GM21576 (cell line): ENCODE measurements around the gene ADGRE1.

ENCODE experiments used
- ATAC-seq: cut with Tn5 transposase; IDR thresholded peaks from one replicate; pipeline ENCODE4 v1.9.1; 2021; ENCODE audit warnings: mild to moderate bottlenecking, moderate library complexity; ENCODE audit not compliant: unreplicated experiment

ADGRE1 gene

DNA sequence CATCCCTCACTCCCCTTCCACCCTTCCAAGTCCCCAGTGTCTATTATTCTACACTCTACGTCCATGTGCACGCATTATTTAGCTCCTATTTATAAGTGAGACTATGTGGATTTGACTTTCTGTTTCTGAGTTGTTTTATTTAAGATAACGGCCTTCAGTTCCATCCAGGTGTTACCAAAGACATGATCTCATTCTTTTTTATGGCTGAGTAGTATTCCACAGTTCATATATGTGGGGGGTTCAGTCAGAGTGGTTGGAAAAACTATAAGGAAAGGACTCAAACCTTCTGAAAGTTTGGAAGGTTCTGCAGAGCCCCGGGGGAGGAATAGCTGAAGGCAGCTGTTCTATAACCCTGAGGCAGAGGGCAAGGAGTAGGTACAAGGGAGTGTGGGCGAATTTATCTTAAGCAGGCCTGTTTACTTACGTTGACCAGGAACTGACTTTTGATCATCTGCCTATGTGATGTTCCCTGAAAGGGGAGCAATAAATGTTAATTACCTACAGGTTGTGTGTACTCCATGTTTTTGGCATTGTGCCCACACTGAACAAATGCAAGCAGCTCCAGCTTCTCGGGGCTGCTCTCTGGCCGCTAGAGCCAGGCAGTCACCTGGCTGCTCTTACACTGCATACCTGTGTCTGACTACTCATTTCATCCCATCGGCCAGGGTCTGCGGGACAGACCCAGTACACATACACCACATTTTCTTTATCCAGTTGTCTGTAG, 13.5 kb upstream of the ADGRE1 start:
- no peak for ATAC-seq

DNA sequence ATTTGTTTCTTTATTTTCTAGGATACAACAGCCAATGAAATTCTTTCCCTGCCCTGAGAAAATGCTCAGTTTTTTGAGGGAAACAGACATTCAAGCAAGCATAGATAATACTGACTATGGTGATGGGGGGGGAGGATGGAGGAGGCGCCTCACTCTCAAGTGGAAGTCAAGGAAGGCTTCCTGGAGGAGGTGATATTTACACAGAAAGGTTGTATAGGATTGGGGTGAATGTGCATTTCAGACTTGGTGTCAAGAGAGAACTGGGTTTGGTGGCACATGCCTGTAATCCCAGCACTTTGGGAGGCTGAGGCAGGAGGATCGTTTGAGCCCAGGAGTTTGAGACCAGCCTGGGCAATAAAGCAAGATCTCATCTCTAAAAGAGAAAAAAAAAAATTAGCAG, 12.2 kb upstream of the ADGRE1 start:
- no peak for ATAC-seq

DNA sequence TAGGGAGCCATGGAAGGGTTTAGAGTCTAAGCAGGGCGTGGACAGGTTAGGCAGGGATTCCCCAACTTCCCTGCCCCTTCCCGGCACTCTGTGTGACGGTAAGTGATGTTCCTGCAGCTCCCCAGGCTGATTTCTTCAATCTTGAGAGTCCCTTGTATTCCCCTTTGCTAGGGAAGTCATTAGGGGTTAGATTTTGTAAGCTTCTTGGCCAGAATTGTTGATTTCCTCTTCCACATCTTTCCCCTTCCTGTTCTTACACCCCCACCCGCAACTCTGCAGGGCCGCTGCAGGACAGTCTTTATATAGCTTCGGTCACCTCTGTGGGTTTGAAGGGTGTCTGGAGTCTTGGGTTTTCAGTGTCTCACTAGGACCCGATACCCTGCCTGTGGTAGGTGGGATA, 10.6 kb upstream of the ADGRE1 start:
- ATAC-seq, result no peak

DNA sequence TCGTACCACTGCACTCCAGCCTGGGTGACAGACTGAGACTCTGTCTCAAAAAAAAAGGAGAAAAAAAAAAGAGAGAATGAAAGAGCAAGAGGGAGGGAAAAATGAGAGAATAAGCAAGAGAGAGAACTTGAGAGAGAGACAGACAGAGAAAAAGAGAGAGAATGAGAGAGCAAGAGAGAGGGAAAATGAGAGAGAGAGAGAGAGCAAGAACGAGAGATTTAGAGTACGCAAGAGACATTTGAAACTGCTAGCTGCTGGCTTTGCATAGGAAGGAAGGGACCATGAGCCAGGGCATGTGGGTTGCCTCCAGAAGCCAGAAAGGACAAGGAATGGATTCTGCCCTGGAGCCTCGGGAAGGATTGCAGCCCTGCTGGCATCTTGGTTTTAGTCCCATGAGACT, 9.6 kb upstream of the ADGRE1 start:
- no peak for ATAC-seq

DNA sequence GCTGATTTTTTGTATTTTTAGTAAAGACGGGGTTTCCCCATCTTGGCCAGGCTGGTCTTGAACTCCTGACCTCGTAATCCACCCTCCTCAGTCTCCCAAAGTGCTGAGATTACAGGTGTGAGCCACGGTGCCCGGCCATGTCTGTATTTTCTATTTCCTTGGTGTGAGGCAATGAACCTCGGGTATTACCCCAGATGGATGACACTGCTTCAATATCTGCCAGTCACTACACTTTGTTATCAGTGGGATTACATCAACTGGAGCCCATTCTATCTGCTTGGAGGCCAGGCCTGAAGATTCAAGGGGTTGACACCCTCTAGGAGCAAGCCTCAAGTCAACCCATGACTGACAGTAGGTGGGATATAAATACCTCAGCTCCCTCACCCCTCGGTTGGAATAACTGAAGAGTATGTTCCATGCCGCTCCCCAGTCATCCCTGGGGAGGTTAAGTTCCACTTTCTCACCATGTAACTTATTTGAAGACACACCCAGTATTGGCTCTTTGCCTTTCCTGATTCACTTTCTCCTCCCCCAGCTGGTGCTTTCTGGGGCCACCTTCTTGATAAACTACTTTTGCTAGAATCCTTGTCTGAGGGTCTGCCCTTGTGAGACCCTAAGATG, 992 bp upstream of the ADGRE1 start:
- no peak for ATAC-seq

DNA sequence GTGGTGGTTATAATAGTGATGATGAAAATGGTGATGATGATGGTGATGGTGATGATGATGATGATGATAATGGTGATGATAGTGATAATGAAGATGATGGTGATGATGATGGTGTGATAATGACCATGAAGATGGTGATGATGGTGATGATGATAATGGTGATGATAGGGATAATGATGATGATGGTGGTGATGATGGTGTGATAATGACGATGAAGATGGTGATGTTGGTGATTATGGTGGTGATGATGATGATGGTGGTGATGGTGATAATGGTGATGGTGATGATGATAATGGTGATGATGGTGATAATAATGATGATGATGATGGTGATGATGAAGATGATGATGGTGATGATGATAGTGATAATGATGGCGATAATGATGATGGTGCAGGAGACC, 1.6 kb downstream of the ADGRE1 start:
- ATAC-seq, result no peak

DNA sequence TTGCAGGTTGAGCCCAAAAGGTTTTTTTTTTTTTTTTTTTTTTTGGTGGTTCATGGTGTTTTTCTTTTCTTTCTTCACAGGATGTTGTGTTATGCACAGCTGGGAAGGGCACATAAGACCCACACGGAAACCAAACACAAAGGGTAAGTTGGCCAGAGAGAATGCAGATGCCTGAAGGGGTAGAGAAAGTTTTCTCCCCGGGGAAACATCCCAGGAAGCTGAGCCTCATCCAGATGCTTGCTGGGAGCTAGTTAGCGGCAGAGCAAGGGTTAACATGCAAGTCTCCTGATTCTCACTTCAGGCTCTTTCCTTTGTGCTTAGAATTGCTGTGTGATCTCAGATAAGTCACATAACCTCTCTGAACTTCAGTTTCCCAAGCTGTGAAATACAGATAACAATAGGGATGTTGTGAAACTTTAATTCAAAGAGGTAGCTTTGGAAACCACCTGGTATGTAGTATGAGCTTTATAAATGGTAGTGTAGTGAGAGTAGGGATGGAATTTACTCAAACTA, 3.1 kb downstream of the ADGRE1 start:
- no peak for ATAC-seq

DNA sequence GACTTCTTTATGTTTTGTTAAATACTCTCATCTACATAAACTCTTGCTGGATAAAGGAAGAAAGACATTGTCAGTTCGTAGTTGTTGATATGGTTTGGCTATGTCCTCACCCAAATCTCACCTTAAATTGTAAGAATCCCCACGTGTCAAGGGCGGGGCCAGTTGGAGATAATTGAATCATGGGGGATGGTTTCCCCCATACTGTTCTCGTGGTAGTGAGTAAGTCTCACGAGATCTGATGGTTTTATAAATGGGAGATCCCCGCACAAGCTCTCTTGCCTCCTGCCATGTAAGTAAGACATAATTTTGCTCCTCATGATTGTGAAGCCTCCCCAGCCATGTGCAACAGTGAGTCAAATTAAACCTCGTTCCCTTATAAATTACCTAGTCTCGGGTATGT, 3.6 kb downstream of the ADGRE1 start:
- ATAC-seq, result no peak

DNA sequence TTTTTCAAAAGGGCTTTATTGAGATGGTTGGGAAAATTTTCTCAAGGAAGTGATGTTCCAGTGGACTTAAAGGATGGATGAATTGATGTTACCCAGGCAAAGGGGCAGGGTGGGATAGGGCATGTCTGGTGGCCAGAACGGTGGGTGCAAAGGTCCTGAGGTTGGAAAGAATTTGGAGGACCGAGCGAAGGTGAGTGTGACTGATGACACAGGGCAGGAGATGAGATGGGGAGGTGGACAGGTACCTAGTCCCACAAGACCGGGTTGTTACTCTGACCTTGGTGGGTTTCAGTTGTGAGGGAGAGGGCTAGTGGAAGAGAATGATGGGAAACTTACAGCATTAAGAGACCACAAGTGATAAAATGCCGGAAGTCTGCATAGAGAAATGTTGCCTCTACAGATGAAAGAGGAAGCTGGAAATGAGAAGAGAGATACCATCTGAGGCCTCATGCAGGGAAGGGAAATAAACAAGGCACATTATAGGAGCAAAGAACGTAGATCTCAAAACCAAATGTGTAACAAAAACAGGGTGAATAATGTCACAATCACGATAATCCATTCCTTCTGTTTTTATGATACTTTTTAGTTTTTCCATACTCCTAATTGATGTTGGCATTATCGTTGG, 4.5 kb downstream of the ADGRE1 start:
- no peak for ATAC-seq

DNA sequence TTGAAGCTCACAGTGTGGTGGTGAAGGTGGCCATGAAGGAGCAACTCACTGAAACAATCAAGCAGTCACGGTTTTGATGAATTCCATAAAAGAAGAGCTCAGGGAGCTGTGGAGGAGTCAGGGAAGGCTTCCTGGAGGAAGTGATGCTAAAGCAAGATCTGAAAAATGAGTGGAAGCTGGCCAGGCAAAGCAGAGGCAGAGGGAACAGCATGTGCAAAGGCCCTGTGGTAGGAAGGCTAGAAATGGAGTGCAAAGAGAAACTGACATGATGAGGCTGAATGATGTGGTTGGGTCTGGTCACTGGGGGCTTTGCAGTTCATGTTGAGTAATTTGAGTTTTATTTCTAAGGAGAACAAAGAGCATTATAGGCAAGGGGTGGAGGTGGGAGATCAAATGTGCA, 6.9 kb downstream of the ADGRE1 start:
- ATAC-seq, result no peak

DNA sequence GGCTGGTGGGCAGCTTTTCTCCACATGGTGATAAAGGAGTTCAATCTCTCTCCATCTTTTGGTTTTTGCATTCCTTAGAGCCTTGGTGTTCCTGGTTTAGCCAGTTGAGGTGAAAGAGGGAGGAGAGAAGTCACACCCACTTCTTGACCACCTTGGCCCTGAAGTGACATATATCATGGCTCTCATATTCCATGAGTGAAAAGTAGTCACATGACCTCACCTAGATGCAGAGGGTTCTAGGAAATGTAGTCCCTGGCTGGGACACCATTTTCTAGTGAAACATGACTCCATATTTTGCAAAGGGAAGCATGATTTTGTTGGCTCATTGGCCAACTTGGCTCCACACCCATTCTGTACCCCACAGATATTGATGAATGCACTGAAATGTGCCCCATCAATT, 16.1 kb downstream of the ADGRE1 start:
- no peak for ATAC-seq

DNA sequence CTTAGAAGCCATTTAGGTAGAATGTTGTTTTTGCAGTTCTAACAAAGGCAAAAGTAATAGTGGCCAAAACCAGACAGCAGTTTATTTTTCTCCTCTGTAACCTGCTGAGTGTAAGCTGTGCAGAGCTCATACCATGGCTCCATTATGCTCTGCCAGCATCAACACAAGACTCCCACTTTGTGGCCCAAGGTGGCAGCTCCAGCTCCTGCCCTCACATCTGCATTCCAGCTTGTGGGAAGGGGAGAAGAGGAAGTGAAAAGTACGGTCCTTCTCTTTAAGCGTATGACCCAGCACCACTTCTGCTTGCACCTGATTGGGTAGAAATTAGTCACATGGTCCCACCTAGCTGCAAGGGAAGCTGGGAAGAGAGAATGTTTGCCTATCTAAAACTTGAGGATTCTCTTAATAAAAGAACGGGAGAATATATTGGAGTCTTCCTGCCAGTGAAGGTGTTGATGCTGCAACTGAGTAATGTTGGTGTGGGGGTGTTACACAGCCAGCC, 19.2 kb downstream of the ADGRE1 start:
- no peak for ATAC-seq

DNA sequence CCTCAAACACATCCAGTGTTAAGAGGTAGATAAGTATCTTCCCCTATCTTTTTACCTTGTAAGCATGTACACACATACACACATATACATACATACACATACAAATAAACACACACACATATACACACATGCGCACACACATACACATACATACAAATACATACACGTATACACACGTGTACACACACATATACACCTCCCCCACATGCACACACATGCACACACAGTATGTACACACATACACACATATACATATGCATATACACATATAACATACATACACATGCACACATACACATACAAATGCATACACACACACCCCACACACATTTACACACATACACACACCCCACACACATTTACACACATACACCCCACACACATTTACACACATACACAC, 24.1 kb downstream of the ADGRE1 start:
- no peak for ATAC-seq

DNA sequence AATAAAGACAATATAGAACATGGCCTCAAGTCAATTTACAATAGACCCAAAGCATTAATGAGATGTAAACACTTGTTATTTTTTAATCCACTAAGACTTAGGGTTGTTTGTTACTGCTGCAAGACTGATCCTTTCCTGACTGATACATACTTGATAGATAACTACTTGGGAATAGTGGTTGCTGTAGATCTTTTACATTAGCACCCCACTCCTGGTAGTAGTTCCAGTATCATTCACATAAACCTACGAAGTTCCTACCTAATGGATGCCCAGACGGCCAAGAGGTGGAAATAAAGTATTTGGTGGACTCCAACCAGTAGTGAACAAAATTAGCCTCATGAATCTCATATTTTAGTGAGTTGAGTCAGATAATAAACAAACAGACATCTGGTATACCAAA, 26.9 kb downstream of the ADGRE1 start:
- ATAC-seq, result no peak

DNA sequence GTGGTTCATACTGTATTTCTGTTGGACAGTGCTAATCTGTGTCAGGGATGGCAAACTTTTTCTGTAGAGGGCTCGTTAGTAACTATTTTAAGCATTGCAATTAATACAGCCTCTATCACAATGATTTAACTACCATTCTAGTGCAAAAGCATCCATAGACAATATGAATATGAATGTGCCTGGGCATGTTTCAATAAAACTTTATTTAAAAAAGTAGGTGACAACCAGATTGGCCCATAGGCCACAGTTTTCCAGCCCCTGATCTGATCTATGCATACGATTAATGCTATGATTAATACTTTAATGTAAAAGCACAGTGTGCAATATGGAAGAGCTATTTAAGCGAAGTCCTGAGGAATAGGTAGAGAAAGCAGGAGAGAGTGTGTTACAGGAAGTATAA, 29.6 kb downstream of the ADGRE1 start:
- ATAC-seq, result no peak

DNA sequence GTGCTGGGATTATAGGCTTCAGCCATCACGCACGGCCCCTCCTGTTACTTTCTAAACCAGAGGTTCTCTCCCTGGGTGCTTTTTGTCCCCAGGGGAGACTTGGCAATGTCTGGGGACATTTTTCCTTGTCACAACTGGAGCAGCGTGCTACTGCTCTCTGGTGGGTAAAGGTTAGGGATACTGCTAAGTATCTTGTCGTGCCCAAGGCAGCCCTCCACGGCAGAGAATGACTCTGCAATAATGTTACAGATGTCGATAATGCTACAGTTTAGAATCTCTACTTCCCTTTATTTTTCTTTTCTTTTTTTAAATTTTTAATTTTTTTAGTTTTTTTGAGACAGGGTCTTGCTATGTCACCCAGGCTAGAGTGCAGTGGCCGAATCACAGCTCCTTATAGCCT, 38.0 kb downstream of the ADGRE1 start:
- no peak for ATAC-seq

DNA sequence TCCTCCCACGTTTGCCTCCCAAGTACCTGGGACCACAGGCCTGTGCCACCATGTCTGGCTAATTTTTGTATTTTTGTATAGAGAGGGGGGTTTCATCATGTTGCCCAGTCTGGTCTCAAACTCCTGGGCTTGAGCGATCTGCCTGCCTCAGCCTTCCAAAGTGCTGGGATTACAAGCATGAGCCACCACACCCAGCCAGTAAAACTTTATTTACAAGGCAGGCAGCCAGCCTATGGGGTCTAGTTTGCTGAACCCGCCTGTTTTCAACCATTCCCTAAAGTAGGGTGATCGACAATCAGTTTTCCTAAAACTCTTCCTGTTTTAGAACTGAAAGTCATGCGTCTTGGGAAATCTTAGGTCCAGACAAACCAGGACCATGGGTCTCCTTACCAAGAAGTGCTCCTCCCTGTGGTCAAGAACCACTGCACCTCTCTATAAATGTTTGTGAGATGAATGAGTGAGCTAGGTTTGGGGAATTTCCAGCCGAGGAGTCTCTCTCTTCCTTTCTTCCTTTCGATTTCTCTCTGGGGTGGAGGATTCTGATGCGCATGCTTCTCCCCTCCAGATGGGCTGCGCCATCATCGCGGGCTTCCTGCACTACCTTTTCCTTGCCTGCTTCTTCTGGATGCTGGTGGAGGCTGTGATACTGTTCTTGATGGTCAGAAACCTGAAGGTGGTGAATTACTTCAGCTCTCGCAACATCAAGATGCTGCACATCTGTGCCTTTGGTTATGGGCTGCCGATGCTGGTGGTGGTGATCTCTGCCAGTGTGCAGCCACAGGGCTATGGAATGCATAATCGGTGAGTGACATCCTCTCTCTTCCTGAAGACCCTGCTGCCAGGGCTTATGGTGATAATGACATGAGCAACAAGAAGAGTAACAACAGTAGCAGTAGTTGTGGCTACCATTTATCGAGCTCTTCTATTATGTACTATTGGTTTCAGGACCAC, 38.7 kb downstream of the ADGRE1 start:
- no peak for ATAC-seq

DNA sequence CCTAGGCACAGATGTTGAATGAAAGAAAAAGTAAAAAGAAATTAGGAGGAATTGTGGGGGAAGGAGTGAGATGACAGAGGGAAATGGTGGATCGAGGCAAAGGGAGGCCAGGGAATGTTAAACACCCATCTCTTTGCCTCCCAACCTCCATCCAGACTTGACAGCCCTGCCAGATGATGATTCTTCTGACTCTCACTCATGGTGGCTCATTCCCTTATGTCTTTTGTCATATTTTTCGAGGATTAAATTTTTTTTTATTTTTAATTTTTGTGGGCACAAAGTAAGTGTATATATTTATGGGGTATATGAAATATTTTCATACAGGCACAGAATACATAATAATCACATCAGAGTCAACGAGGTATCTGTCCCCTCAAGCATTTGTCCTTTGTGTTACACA, 42.8 kb downstream of the ADGRE1 start:
- no peak for ATAC-seq

DNA sequence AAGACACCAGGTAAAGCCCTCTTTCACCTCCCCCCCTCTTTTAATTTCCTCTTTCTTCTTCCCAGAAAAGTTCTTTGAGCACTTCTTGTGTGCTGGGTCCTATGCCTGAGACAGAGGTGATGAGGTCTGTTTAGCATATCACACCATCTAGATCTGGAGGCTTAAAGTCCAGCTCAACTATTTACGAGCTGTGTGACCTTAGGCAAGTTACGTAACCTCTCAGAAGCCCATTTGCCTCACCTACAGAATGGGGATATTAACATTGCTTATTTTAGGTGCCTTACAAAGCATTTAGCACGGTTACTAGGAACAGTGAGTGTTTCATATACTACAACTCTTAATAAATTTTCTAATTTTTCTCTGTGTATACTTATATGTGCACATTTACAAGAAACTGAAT, 47.7 kb downstream of the ADGRE1 start:
- ATAC-seq, result no peak

DNA sequence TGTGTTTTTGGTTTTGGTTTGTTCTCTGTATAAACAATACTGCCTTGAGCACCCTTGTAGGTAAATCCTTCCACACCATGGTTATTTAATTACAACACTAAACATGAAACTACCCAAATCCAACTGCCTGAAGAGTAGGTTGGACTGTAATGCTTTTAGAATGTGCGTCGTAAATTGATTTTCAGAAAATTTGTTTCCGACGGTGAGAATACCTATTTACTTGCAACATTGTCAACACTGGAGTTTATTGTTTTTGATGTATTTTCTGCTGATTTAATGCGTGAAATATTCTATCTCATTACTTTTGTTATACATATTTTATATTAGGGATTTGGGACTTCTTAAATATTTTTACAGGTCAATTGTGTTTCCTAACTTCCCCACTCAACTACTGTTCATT, 48.2 kb downstream of the ADGRE1 start:
- no peak for ATAC-seq

DNA sequence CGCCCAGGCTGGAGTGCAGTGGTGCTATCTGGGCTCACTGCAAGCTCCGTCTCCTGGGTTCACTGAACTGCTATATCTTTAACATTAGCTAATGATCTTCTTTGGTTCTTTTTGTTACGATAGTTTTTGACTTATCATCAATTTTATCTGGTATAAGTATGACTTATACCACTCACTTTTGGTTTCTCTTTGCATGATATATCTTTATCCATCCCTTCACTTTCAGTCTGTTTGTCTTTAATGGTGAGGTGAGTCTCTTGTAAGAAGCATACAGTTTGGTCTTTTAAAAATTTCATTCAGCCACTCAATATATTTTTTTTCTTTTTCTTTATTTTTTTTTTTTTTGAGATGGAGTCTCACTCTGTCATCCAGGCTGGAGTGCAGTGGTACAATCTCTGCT, 58.4 kb downstream of the ADGRE1 start:
- ATAC-seq, result no peak
